Fibroblast of skin of left biceps (primary cell): ENCODE data around the gene NLRC5.
A peak's percentile ranks its signal among the peaks of the same experiment; 100 is the strongest.

Experiments
- DNase-seq, 2 experiments: peaks; one replicate each; pipeline ENCODE4 v3.0.0-alpha.2; 2013; ENCODE audit warnings: low read depth in 2 of 2

Gene NLRC5

DNA sequence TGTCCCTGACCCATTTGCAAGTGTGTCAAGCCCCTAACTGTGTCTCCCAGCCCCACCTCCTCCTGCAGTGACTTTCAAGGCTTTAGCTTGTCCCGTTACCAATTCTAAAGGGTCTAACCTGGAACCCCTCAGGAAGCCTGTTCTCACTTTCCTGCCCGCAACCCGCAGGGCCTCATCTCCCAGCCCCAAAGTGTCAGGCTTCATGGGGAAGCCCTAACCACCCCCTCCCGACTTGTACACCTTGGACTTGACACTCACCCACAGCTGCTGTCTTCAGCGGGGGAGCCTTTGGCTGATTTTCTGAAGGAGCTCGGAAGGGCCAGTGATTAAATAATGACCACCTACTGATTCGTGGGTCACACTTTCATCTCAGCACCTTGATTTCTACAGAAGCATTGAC is 33.1 kb downstream of the NLRC5 start:
- DNase-seq = no peak

DNA sequence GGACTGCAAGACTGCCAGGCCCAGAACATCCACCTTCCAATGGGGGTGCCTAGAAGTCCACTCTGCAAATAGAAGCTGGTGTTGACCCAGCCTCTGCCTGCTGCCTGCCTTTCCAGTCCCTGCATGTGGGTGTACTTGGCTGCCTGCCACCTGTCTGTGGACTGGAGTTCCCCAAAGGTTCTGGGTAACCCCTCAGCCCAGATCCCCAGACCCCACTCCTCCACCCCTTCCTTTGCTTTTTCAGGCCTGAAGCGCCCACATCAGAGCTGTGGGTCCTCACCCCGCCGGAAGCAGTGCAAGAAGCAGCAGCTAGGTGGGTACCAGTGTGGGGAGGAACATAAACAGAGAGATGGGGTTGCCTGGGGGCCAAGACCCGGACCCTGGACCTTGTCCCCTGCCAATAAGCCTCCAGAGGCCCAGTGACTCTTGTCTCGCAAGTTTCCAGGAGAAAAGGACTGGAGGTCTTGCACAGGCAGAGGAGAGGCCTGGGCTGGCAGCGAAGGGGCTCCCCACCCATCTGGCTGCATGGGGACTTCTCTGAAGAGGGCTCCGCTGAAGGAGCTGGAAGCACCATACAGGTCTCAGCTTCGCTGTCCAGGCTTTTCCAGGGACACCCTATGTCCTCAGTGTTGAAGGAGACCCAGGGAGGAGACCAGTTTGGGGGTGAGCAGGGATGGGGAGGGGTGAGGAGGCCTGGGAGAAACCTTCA is 34.3 kb downstream of the NLRC5 start:
- no peak for DNase-seq

DNA sequence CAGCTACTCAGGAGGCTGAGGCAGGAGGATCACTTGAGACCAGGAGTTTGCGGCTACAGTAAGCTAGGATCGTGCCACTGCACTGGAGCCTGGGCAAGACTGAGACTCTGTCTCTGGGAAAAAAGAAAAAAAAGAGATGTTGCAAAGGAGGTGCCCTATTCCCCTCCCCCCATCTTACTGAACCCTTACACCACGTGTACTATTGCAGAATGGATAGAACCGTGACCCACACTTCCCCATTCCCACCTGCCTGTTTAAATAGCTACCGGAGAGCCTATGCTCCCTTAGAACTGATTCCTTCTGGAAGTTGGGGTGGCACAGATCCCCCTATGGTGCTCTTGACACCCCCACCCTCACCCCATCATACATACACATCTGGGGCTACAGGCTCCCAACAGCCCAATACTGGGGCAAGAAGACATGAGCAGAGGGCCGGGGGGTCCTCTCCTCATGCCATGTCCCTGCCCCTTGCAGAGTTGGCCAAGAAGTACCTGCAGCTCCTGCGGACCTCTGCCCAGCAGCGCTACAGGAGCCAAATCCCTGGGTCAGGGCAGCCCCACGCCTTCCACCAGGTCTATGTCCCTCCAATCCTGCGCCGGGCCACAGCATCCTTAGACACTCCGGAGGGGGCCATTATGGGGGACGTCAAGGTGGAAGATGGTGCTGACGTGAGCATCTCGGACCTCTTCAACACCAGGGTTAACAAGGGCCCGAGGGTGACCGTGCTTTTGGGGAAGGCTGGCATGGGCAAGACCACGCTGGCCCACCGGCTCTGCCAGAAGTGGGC is 35.7 kb downstream of the NLRC5 start:
- no peak for DNase-seq

DNA sequence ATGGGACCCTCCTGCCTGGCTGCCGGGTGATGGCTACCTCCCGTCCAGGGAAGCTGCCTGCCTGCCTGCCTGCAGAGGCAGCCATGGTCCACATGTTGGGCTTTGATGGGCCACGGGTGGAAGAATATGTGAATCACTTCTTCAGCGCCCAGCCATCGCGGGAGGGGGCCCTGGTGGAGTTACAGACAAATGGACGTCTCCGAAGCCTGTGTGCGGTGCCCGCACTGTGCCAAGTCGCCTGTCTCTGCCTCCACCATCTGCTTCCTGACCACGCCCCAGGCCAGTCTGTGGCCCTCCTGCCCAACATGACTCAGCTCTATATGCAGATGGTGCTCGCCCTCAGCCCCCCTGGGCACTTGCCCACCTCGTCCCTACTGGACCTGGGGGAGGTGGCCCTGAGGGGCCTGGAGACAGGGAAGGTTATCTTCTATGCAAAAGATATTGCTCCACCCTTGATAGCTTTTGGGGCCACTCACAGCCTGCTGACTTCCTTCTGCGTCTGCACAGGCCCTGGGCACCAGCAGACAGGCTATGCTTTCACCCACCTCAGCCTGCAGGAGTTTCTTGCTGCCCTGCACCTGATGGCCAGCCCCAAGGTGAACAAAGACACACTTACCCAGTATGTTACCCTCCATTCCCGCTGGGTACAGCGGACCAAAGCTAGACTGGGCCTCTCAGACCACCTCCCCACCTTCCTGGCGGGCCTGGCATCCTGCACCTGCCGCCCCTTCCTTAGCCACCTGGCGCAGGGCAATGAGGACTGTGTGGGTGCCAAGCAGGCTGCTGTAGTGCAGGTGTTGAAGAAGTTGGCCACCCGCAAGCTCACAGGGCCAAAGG is 36.8 kb downstream of the NLRC5 start:
- DNase-seq = no peak

DNA sequence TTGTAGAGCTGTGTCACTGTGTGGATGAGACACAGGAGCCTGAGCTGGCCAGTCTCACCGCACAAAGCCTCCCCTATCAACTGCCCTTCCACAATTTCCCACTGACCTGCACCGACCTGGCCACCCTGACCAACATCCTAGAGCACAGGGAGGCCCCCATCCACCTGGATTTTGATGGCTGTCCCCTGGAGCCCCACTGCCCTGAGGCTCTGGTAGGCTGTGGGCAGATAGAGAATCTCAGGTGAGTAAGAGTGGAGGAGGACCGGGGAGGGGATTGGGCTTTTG is 37.4 kb downstream of the NLRC5 start:
- DNase-seq = no peak

DNA sequence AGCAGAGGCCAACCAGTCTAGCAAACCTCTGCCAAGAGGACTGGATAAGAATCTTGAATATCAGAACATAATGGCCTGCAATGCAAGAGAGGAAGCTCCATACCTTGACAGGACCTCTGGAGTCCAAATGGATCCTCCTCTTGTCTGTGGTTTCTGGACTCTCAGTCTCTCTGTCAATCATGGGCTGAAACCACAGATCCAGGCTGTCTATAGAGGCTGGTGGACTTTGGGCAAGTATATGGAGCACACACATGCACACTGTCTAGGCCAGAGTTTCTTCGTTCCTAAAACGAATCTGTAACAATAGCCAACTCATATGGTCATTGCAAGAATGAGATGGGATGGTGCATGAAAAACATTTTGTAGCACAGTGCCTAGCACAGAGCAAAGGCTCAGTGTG is 37.7 kb downstream of the NLRC5 start:
- no peak for DNase-seq

DNA sequence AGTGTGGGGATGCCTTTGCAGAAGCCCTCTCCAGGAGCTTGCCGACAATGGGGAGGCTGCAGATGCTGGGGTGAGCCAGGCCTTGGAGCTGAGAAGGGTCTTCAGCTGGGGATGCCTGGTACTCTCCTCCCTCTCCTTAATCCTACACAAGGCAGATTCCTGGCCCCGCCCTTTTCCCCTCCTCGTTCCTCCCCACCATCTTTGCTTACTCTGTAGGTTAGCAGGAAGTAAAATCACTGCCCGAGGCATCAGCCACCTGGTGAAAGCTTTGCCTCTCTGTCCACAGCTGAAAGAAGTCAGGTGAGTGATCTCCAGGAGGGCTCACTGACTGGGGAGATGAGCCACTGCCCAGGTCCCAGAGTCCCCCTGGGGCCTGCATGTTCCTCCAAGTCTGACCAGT is 38.7 kb downstream of the NLRC5 start:
- DNase-seq = no peak

DNA sequence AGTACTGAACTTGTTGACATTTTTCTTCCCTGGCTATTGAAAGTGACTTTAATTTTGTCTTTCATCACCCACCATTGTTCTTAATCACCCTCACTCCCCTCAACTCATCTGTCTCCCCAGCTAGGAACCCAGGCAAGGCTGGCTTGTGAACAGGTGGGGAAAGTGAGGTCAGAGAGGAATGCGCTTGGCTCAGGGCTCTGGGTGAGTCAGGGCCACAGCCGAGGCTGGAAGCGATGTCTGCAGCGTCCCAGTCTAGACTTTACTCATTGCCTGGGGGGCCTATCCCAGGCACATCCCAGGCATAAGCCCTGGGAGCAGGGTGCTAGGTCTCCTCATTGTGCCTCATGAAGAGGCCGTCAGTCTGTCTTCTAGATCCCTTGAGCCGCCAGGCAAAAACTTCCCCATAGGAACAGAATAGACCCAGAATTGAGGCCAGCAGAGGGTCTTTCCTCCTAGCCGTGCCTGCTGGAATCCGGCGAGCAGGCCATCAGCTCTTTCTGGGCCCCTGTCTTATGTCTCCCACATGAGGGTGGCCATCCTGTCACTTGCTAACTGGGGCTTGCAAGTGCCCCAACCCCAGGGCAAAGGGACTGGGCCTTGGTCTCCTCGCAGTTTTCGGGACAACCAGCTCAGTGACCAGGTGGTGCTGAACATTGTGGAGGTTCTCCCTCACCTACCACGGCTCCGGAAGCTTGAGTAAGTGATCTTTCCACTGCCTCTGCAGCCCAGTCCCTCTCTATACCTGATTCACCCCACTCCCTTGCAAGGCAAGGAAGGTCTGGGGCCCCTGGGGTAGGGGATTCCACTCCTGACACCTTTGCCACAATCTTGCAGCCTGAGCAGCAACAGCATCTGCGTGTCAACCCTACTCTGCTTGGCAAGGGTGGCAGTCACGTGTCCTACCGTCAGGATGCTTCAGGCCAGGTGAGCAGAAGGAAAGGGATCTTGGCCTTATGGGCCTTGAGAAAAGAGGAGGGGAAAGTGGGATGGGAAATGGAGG is 40.1 kb downstream of the NLRC5 start:
- peak in 1 of 2 experiments; percentile 15 for DNase-seq

DNA sequence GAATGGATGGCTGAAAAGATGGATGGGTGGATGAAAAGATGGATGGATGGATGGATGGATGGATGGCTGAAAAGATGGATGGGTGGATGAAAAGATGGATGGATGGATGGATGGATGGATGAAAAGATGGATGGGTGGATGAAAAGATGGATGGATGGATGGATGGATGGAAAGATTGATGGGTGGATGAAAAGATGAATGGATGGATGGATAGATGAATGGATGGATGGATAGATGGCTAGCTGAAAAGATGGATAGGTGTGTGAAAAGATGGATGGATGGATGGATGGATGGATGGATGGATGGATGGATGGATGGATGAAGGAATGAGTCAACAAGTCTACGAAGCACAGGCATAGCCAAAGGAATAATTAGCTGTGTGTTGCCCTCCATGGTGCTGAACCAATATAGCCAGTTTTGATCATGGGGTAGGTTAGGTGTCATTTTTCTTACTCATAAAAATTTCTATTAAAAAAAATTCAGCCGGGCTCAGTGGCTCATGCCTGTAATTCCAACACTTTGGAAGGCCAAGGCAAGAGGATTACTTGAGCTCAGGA is 41.1 kb downstream of the NLRC5 start:
- no peak for DNase-seq

DNA sequence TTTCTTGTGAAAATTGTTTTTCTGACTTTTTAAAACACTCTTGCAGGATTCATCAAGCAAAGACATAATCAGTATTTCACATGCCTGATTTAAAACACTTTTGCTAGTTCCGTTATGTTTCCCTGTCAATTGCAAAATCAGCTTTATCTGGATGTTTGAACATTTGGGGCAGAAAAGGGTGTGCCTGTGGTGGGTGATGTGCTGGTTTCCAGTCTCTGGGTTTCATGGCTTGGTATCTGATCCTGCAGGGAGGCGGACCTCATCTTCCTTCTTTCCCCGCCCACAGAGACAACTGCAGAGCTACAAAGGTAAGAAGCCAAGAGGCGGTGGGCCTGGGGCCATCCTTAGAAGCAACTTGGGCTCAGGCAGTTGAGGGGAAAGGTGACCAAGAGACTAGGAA is 41.8 kb downstream of the NLRC5 start:
- no peak for DNase-seq

DNA sequence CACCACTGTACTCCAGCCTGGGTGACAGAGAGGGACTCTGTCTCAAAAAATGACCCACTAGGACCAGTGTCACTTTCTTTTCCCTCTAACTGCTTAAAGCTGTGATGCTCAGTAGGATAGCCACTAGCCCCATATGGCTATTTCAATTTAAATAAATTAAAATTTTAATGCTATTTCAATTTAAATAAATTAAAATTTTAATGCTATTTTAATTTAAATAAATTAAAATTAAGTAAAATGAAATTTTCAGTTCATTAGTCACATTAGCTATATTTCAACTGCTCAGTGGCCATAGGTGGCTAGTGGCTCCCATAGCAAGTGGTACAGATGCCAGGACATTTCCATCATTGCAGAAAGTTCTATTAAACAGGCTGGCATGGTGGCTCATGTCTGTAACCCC is 43.0 kb downstream of the NLRC5 start:
- no peak for DNase-seq

DNA sequence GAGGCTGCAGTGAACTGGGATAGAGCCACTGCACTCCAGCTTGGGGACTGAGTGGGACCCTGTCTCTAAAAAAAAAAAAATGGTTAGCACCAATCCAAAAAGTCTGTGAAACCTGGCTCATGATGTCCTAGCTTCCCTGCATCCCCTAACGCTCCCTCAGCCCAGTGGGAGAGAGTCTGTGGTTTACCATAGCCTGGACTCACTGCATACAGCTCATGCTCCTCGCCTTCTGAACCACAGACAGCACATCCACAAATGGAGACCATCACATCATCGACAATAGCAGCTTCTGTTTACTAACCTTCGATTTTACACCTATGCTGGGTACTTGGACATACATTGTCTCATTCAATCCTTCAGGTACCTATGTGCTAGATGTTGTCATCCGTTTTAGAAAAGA is 43.6 kb downstream of the NLRC5 start:
- DNase-seq = no peak

DNA sequence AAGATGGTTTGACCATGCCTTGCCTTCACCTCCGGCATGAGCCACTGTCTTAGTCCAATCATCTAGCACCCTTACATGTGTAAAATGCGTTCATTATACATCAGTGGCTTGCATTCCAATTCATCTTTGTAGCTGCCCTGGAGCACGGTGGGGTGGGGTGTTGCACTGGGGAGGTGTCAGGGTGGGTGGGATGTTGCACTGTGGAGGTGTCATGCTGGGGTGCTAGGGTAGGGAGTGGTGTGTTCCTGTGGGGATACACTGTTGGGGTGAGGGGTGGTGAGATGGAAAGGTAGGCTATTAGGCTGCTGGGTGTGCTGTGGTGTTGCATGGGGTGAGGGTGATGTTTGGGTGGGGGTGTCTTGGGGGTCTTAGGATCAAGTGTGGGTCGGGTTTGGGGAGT is 47.0 kb downstream of the NLRC5 start:
- no peak for DNase-seq

DNA sequence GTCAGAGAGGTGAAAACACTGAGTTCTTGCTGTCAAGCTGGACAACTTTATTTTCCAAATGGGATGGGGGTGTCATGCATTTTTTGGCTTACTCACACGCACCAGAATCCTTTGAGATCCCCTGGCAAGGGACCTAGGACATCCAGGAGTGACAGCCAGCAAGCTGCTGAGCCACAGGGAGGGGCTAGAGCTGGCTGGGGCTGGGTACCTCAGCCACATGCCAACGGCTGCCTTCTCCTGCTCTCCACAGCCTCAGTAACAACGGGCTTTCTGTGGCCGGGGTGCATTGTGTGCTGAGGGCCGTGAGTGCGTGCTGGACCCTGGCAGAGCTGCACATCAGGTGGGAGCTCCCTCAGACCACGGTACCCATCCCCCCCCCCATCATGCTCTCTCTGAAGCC is 47.6 kb downstream of the NLRC5 start:
- no peak for DNase-seq

DNA sequence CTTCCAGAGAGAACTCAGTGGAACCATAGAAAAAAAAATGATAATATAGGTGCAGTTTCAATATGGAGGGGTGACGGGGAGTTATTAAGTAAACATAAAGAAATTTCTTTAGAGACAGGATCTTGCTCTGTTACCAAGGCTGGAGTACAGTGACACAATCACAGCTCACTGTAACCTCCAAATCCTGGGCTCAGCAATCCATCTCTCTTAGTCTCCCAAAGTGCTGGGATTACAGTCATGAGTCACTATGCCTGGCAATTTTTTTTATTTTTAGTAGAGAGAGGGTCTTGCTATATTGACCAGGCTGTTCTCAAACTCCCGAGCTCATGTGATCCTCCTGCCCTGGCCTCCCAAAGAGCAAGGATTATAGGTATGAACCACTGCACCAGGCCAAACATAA is 48.8 kb downstream of the NLRC5 start:
- no peak for DNase-seq

DNA sequence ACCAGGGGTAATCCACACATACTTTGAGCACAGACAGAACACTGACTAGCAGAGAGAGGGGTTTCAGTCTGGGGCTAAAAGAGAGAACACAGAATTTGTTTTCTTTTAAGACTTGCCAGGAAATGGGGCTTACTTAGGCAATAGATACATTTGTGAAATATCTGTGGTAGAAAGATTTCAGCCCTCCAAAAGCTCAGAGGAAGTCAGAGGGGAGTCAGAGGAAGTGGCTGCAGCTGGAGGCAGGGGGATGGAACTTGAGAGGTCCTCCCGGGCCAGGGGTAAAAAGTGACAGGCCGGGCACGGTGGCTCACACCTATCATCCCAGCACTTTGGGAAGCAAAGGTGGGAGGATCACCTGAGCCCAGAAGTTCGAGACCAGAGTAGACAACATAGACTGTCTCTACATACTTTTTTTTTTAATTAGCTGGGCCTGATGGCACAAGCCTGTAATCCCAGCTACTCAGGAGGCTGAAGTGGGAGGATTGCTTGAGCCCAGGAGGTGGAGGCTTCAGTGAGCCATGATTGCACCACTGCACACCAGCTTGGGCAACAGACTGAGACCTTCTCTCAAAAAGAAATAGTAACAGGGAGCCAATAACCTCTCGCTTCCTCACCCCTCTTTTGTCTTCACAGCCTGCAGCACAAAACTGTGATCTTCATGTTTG is 49.9 kb downstream of the NLRC5 start:
- peak; percentile 76 to 80 for DNase-seq

DNA sequence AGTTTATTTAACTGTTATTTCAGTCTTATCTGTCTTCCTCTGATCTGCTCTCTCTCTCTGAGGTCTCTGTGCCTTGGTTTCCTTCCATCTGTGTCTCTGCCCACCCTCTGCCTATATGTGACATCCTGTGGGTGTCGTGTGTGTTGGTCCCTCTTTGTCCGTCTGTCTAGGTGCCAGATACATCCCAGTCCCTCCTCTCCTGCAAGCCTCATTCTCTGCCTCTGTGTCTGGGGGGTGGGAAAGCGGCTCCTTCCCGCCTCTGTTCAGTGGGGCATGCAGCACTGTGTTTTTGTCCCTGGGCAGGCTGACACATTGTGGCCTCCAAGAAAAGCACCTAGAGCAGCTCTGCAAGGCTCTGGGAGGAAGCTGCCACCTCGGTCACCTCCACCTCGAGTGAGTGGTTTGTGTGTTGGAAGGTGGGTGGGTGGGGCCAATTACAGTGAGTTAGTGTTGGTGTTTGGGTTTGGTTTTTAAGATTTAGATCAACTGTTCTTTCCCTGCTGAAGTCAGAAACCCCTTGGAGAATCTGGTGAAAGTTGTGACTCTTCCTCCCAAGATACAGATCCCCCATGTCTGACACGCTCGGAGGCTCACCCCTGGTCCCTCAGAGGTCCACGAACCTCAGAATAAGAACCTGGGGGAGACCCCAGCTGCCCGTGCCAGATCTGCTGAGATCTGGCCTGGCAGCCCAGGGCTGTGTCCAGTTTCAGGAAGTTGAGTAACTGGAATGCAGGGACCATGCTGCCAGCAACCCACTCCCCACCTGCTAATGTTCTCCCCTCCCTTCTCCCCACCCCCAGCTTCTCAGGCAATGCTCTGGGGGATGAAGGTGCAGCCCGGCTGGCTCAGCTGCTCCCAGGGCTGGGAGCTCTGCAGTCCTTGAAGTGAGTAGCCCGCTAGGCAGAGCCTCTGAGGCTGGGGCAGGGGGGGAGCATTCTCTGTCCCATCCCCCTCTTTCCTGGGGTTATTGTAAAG is 52.1 kb downstream of the NLRC5 start:
- no peak for DNase-seq

DNA sequence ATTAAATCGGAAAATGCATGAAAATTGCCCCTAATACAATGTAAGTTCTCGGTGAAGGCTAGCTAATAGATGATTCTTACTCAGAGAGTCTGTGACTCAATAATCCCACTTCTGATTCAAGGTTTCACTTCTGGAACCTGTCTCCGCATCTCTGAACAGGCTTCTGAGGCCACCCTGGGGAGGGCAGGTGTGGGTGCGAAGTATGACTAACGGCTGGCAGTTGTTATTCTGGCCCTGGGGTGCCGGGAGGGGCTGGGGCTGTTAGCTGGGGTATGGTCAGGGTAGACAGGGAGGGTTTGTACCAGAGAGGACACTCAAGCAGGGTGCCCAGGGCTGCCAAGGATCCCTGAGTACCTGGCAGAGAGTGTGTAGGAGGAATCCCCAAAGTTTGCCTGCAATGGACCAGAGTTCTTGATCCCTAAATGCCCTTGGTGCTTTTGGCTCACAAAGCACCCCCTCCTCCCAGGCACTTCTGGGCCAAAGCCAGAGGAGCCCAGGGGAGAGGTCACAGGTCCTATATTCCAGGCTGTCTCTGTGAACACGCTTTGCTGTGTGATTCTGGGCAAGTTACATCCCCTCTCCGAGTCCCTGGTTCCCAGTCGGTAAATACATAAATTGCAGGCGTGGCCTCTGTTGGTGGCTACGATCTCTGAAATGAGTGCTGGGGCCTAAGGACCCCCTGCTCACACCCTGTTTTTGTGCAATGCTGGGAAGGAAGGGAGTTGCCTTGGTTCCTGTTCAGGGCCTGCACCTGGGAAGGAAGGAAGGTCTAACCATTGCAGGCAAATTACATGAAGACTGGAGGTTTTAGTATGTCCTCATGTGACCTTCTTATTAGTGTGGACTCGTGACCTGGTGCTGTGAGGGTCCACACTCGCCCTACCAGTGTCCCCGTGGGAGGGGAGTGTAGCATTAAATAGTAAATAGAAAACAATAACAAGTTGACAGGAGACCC is 53.1 kb downstream of the NLRC5 start:
- DNase-seq = no peak
